K562 (cell line): Measurements from ENCODE around the gene RABGAP1. TPM values are rescaled to one million over a fixed set of nuclear protein-coding genes. Genes with fewer than 3 reads are reported as not detected.

Experiments
- BCL6 ChIP-seq: fragments of 250-450 bp; sonication (Bioruptor Pico); IDR thresholded peaks from 2 replicates; pipeline ENCODE4 v1.4.0; 2020
- CCNT2 ChIP-seq: IDR thresholded peaks from 2 replicates; pipeline ENCODE4 v1.6.1; 2011; ENCODE audit warnings: borderline replicate concordance, low read depth, mild to moderate bottlenecking, moderate library complexity, mixed read lengths, low read length; ENCODE audit not compliant: insufficient read length; ENCODE audit errors: extremely low read depth
- ELF1 ChIP-seq: fragments of 200-800 bp; sonication (Bioruptor generic); IDR thresholded peaks from 2 replicates; pipeline ENCODE4 v1.6.1; 2016; ENCODE audit warnings: missing genetic modification characterization, missing compliant biosample characterization
- GTF2E2 ChIP-seq: fragments of 200-800 bp; sonication (Bioruptor generic); IDR thresholded peaks from 2 replicates; pipeline ENCODE4 v1.6.1; 2016; ENCODE audit warnings: missing genetic modification characterization, missing compliant biosample characterization
- HNRNPLL ChIP-seq: fragments of 200-400 bp; formaldehyde crosslinking; IDR thresholded peaks from 2 replicates; pipeline ENCODE4 v1.6.1; 2017; ENCODE audit warnings: low read length, low read depth, mild to moderate bottlenecking; ENCODE audit not compliant: poor library complexity, severe bottlenecking
- KDM4B ChIP-seq, 2 experiments: fragments of 450-650 bp in 1 of 2; sonication (generic) in 1 of 2; IDR thresholded peaks; 2 replicates each; pipeline ENCODE4 v1.6.1; 2016 to 2017; ENCODE audit warnings: borderline replicate concordance in 2 of 2, antibody characterized with exemption in 1 of 2, low read depth in 1 of 2, mild to moderate bottlenecking in 1 of 2
- MAFK ChIP-seq: IDR thresholded peaks from 2 replicates; pipeline ENCODE4 v1.6.1; 2011; ENCODE audit warnings: low read length, improper control_type of control experiment
- MIER1 ChIP-seq: fragments of 450-650 bp; IDR thresholded peaks from 2 replicates; pipeline ENCODE4 v1.6.1; 2016; ENCODE audit warnings: antibody characterized with exemption, mild to moderate bottlenecking, low read depth
- MLLT1 ChIP-seq, 2 experiments: fragments of 450-650 bp; IDR thresholded peaks; 2 replicates each; pipeline ENCODE4 v1.6.1; 2016
- MNT ChIP-seq, 2 experiments: fragments of 450-650 bp; conservative IDR thresholded peaks; 2 replicates each; pipeline ENCODE4 v1.6.1; 2017; ENCODE audit warnings: mild to moderate bottlenecking in 2 of 2, moderate library complexity in 2 of 2
- MTA1 ChIP-seq: fragments of 450-650 bp; IDR thresholded peaks from 2 replicates; pipeline ENCODE4 v1.6.1; 2017; ENCODE audit warnings: borderline replicate concordance
- NFIC ChIP-seq: fragments of 450-650 bp; IDR thresholded peaks from 2 replicates; pipeline ENCODE4 v1.6.1; 2017; ENCODE audit warnings: mild to moderate bottlenecking, inconsistent platforms
- NFRKB ChIP-seq: fragments of 450-650 bp; IDR thresholded peaks from 2 replicates; pipeline ENCODE4 v1.6.1; 2016; ENCODE audit warnings: low read depth
- NRF1 ChIP-seq, 2 experiments: fragments of 450-650 bp; IDR thresholded peaks in 1 of 2; conservative IDR thresholded peaks in 1 of 2; 2 replicates each; pipeline ENCODE4 v1.6.1; 2014; ENCODE audit warnings: mild to moderate bottlenecking in 2 of 2
- RBM15 ChIP-seq: fragments of 200-400 bp; formaldehyde crosslinking; IDR thresholded peaks from 2 replicates; pipeline ENCODE4 v1.6.1; 2018; ENCODE audit warnings: mild to moderate bottlenecking, low read length, moderate library complexity; ENCODE audit not compliant: insufficient read depth
- SMARCA4 ChIP-seq: fragments of 450-650 bp; IDR thresholded peaks from 2 replicates; pipeline ENCODE4 v1.6.1; 2016
- TEAD4 ChIP-seq, 2 experiments: sonication (generic) in 1 of 2; formaldehyde crosslinking in 1 of 2; IDR thresholded peaks; 2 replicates each; pipeline versions ENCODE4 v1.6.1 to v1.8.0; 2012 to 2022; ENCODE audit warnings: borderline replicate concordance in 1 of 2, inconsistent platforms in 1 of 2, low read length in 1 of 2, mild to moderate bottlenecking in 1 of 2, missing genetic modification reagents in 1 of 2
- TFAP4 ChIP-seq: sonication (generic); formaldehyde crosslinking; IDR thresholded peaks from 2 replicates; pipeline ENCODE4 v1.8.0; 2022; ENCODE audit warnings: missing genetic modification reagents, mild to moderate bottlenecking, moderate library complexity, borderline replicate concordance
- THRAP3 ChIP-seq: fragments of 450-650 bp; IDR thresholded peaks from 2 replicates; pipeline ENCODE4 v1.6.1; 2016; ENCODE audit warnings: mild to moderate bottlenecking, inconsistent platforms, borderline replicate concordance
- ZBTB17 ChIP-seq: fragments of 450-650 bp; formaldehyde crosslinking; IDR thresholded peaks from 2 replicates; pipeline ENCODE4 v1.4.0; 2020; ENCODE audit warnings: mild to moderate bottlenecking
- ZNF143 ChIP-seq: sonication (generic); formaldehyde crosslinking; IDR thresholded peaks from 2 replicates; pipeline ENCODE4 v1.9.0; 2022; ENCODE audit warnings: mild to moderate bottlenecking, missing genetic modification reagents
- ZNF280B ChIP-seq: fragments of 250-450 bp; sonication (Bioruptor Pico); IDR thresholded peaks from 2 replicates; pipeline ENCODE4 v1.5.1; 2021; ENCODE audit warnings: mild to moderate bottlenecking
- ZNF316 ChIP-seq: fragments of 450-650 bp; IDR thresholded peaks from 2 replicates; pipeline ENCODE4 v1.6.1; 2016
- ZNF41 ChIP-seq: fragments of 250-450 bp; sonication (Bioruptor Pico); conservative IDR thresholded peaks from 2 replicates; pipeline ENCODE4 v1.4.0; 2020; ENCODE audit warnings: mild to moderate bottlenecking
- polyA plus RNA-seq, 8 experiments: library from polyadenylated mRNA; depleted of rRNA in 4 of 8; stranded (reverse) in 5 of 8; unstranded in 3 of 8; fragments of >200 nt; fragmentation: Nextera tagmentation in 2 of 8; fragmentation: Illumina TruSeq in 1 of 8; extraction: Ambion mirVana in 2 of 8; extraction: Trizol in 1 of 8; gene quantifications; 2 replicates each; pipeline versions ENCODE4 v1.2.1 to v1.2.3, GENCODE V29; 2011 to 2014; ENCODE audit warnings: inconsistent platforms in 1 of 8, missing spikeins in 1 of 8
- total RNA-seq, 7 experiments: library from RNA; depleted of rRNA in 6 of 7; stranded (reverse); fragments of >200 nt in 6 of 7; fragmentation: Illumina TruSeq in 2 of 7; extraction: Trizol in 2 of 7; gene quantifications; 2 replicates each; pipeline versions ENCODE4 v1.2.1 to v1.2.3, GENCODE V29; 2011 to 2021; ENCODE audit warnings: low replicate concordance in 1 of 7

Gene RABGAP1
- total and polyA plus RNA-seq, 9 of the 15 experiments (the other 6 are each of a cell fraction or from before 2014, with no cell fraction given) = 1.5 to 22.7 (median 13.1) TPM

- TF ChIP-seq KDM4B (IDR thresholded peaks at IDR 0.05; ENCODE audit: borderline replicate concordance in 2 of 2, low read depth in 1 of 2) = no peak
- TF ChIP-seq MAFK = no peak
- no peak for TF ChIP-seq ZNF143 (CRISPR knock-in tag)
- no peak for TF ChIP-seq MNT (conservative IDR thresholded peaks at IDR 0.05)
- no peak for TF ChIP-seq TEAD4 (IDR thresholded peaks at IDR 0.05; ENCODE audit: low read length)
- no peak for TF ChIP-seq TEAD4 (CRISPR knock-in tag; IDR thresholded peaks at IDR 0.05; ENCODE audit: borderline replicate concordance)
- no peak for TF ChIP-seq BCL6 (CRISPR knock-in tag)
- peak; percentile 79; the same call in 1 of the 2 replicates for TF ChIP-seq MIER1
- TF ChIP-seq ELF1 = no peak
- TF ChIP-seq TFAP4 (CRISPR knock-in tag) = no peak
- no peak for TF ChIP-seq ZNF280B (CRISPR knock-in tag)
- no peak for TF ChIP-seq HNRNPLL
- TF ChIP-seq NFRKB = no peak
- no peak for TF ChIP-seq NFIC
- TF ChIP-seq THRAP3 = no peak
- TF ChIP-seq GTF2E2 = no peak
- no peak for TF ChIP-seq CCNT2
- no peak for TF ChIP-seq NRF1 (conservative IDR thresholded peaks at IDR 0.05 in 1 of 2, IDR thresholded peaks at IDR 0.05 in 1 of 2)
- TF ChIP-seq MLLT1 (IDR thresholded peaks at IDR 0.05) = peak in 1 of 2 experiments; percentile 36; a peak in 1 of 4 replicates
- no peak for TF ChIP-seq RBM15
- no peak for TF ChIP-seq MTA1
- TF ChIP-seq ZNF41 (CRISPR knock-in tag) = no peak
- TF ChIP-seq SMARCA4 = 0 out of 2 replicates have a peak, but pooled peaks have one; percentile 17
- no peak for TF ChIP-seq ZNF316
- no peak for TF ChIP-seq ZBTB17
Observed at GRCh38 chr9:122941582-122942234, 888 bp downstream of the RABGAP1 start (continued).
